Measurements from ENCODE around the gene RABEPK.

- TF ChIP-seq, protein P1, sequence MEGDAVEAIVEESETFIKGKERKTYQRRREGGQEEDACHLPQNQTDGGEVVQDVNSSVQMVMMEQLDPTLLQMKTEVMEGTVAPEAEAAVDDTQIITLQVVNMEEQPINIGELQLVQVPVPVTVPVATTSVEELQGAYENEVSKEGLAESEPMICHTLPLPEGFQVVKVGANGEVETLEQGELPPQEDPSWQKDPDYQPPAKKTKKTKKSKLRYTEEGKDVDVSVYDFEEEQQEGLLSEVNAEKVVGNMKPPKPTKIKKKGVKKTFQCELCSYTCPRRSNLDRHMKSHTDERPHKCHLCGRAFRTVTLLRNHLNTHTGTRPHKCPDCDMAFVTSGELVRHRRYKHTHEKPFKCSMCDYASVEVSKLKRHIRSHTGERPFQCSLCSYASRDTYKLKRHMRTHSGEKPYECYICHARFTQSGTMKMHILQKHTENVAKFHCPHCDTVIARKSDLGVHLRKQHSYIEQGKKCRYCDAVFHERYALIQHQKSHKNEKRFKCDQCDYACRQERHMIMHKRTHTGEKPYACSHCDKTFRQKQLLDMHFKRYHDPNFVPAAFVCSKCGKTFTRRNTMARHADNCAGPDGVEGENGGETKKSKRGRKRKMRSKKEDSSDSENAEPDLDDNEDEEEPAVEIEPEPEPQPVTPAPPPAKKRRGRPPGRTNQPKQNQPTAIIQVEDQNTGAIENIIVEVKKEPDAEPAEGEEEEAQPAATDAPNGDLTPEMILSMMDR (IDR thresholded peaks at IDR 0.05; ENCODE audit: insufficient read depth, low read depth, low read length): no peak
- TF ChIP-seq EZH2 (IDR thresholded peaks at IDR 0.05; ENCODE audit: insufficient read depth, low read length): no peak
These were observed 43.8 kb upstream of the RABEPK start for GRCh38 chr9:125156551-125156950.
